HG03045 (cell line): Measurements from ENCODE around the gene BBX.
"Not testable (repeated sequence)": the region's sequence is repeated elsewhere in the genome, so short reads cannot be mapped to it uniquely, and the experiment has no call there.

ENCODE experiments used
- ATAC-seq: cut with Tn5 transposase; IDR thresholded peaks from one replicate; pipeline ENCODE4 v1.9.1; 2021; ENCODE audit warnings: mild to moderate bottlenecking, moderate library complexity; ENCODE audit not compliant: unreplicated experiment

Gene BBX

DNA sequence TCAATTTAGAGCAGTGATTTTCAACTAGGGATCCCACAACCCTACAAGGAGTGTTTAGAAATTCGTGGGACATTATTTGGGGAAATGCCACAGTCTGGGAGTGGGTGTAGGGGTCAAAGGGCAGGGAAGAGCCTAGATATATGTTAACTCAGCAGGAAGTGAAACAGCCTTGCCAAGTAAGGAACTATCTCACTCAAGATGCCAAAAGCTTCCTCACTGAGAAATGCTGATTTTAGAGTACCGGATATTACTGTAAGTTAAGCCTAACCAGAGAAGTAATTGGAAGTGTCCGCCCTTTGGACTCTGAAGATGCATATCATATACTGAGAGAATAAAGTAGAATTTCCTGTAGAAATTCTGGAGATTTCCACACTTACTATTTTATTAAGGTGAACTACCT lies 158.6 kb downstream of the BBX start:
- no peak for ATAC-seq

DNA sequence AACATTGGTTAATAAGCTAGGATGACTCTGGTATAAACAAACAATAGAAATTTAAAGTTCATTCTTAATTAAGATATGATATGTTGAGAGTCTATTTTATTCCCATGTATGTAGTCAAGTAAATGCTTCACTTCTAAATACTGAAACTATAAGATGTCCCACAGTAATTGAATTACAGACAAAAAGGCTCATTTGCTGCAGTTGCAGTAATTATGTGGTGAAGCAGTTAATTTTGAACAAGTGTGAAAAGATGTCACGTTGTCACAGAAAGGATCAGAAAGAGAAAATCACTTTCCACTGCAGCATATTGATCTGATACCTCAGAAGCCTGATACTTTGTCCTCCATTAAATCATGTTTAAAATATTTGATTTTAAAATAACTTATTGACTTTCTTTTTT lies 159.8 kb downstream of the BBX start:
- no peak for ATAC-seq

DNA sequence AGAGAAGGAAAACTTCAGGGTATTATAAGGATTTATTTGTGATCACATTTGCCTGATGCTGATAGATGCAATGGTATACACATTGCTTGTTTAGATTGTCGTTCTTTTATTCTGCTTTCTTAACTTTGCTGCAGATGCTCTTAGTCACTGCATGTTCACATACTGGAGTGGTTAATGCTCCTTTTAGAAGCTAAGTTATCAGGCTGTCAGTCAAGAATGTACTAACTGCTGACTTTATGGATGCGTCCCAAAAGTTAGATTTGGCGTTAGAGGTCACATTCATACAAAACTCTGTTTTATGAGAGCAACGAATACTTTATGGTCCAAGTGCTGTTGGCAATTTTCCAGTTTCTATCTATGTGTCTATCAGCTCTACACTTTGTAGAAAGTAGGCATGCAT lies 160.7 kb downstream of the BBX start:
- no peak for ATAC-seq

DNA sequence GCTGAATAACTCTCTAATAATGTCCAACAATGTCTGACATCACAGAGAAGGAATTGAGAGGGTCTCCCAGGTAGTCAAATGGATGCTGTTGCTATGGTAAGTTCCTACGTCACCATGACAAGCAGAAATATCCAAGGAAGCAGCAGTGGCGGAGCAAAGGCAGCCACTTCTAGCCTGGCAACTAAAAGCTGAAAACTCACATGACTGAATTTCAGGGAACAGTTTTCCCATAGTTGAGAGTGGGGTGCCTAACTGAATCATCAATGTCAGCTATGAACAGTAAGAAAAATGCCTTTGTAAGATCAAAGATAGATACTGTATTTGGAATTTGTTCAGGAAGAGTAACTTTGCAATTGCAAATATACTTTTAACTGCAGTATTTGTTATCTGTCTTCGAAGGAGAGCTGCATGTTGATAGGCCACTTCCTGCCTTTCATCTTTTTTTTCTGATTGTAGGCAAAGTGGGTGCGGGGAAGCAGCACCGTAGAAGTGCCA lies 161.7 kb downstream of the BBX start:
- no peak for ATAC-seq

DNA sequence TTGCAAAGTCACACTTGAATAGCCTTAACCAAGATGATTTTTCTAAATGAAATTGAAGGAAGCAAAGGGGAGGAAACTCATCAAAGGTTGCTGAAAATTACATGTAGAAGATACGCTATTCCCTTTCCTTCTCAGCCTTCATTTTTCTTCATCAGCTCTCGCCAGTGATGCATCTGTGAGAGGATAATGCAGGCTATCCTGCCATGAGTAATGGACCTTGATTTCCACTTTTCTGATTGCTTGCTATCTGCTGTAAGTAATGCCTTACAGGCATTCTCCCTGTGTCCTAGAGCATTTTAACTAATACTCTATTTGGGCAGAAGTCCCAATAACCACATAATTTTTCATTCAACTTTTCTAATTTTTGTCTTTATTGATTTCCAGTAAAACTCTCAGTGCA lies 162.6 kb downstream of the BBX start:
- no peak for ATAC-seq

DNA sequence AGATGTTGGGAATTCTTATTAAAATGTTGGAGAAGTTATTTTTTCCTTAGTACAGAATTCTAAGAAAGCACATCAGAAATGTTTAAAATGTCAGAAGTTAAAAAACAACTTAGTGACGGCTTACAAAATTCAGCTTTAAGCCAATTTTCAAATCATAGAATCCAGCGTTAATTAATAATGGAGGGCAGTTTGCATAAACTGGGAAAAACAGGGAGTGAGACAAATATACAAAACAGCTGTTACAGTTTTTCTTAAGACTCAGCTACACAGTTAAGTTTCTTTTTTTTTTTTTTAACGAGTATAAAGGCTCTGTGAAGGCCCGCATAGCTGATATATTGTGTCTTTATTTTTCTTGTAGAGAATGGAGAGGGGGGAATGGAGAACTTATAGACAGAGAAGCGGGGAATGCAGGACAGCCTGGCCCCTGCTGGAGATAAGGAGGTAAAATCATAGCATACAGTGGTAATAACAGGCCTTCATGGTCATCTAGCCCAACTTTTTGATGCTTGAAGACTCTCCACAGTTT lies 164.4 kb downstream of the BBX start:
- ATAC-seq = no peak

DNA sequence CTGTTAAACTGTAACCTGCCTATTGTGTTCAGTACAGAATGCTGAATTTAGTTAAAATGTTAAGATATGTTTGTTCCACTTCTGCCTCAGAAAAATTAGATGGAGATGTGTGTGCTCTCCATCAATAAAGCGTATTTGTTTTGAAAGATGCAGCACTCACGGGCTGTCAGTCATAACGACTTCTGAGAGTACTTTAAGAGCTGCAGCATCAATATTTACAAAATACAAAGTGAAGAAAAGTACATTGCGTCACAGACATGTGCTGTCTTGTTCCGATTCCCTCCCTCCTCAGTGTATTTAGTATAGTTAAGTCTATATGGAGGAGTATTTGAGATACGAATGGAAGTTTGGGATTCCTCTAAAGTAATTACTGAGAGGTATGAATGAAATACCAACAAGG lies 166.6 kb downstream of the BBX start:
- no peak for ATAC-seq

DNA sequence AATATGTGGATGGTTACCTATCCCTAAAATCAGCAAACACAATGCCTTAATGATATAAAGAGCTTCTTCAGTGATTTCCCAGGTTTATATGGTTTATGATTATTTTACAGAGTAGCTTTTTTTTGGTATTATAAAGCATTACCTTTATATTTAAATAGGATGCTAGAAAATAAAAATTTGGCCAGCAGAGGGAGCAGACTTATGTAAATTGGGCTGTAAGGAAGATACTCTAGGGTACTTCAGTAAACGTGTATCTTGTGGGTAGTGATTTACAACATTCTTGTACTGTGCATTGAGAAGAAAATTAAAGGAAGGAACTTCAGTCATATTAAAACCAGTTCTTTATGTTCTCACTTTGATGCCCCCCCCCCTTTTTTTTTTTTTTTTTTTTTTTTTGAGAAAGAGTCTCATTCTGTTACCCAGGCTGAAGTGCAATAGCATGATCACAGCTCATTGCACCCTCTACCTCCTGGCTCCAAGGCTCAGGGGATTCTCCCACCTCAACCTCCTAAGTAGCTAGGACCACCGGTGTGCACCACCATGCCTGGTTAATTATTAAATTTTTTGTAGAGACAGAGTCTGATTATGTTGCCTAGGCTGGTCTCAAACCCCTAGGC lies 167.9 kb downstream of the BBX start:
- ATAC-seq = no peak

DNA sequence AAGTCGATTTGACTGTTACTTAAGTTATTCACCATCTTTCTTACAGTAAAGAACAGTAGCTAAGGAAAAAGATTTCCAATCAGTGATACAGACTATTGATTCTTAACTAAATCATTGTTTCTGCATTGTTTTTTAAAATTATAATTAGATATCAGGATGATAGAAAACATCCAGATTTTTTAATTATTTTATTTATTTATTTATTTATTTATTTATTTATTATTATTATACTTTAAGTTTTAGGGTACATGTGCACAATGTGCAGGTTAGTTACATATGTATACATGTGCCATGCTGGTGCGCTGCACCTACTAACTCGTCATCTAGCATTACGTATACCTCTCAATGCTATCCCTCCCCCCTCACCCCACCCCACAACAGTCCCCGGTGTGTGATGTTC lies 169.2 kb downstream of the BBX start:
- ATAC-seq = not testable (repeated sequence)

DNA sequence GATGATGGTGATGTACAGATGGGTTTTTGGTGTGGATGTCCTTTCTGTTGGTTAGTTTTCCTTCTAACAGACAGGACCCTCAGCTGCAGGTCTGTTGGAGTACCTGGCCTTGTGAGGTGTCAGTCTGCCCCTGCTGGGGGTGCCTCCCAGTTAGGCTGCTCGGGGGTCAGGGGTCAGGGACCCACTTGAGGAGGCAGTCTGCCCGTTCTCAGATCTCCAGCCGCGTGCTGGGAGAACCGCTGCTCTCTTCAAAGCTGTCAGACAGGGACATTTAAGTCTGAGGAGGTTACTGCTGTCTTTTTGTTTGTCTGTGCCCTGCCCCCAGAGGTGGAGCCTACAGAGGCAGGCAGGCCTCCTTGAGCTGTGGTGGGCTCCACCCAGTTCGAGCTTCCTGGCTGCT lies 174.6 kb downstream of the BBX start:
- not testable (repeated sequence) for ATAC-seq

DNA sequence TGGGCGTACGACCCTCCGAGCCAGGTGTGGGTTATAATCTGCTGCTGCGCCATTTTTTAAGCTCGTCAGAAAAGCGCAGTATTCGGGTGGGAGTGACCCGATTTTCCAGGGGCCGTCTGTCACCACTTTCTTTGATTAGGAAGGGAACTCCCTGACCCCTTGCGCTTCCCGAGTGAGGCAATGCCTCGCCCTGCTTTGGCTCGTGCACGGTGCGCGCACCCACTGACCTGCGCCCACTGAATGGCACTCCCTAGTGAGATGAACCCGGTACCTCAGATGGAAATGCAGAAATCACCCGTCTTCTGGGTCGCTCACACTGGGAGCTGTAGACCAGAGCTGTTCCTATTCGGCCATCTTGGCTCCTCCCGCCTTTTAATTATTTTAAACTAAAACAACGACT lies 175.1 kb downstream of the BBX start:
- ATAC-seq = not testable (repeated sequence)

DNA sequence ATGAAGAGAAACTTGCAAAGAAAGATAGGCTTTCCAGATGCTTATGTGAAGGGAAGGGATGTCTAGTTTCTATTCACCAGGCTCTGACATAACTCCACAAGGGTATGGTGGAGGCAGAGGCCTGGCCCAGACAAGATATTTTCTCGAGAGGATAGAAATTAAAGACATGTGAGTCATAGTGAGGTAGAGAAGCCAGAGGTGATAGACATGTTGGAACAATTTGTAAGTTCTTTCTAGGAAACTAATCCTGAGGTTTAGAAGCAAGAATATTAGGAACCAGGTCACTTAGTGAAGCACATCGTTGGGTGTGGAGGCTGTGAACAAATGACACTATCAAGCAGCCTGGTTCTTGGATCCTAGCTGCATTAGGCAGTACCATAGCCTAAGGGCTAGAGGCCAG lies 176.9 kb downstream of the BBX start:
- ATAC-seq = no peak

DNA sequence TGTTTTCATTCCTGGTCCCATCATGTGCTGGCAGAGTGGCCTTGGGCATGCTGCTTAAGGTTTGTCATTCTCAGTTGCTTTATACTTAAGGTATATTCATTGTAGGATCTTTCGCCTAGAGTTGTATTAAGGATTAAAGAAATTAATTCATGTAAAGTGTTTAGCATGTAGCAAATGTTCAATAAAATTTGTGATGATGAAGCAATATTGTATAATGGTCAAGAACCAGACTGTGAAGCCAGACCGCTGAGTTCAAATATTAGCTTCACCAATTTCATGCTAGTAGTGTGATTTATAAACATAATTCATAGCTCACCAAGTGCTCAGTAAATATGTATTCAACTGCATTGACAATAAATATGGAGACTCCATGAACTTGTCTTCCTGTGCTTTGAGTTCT lies 178.5 kb downstream of the BBX start:
- ATAC-seq = no peak

DNA sequence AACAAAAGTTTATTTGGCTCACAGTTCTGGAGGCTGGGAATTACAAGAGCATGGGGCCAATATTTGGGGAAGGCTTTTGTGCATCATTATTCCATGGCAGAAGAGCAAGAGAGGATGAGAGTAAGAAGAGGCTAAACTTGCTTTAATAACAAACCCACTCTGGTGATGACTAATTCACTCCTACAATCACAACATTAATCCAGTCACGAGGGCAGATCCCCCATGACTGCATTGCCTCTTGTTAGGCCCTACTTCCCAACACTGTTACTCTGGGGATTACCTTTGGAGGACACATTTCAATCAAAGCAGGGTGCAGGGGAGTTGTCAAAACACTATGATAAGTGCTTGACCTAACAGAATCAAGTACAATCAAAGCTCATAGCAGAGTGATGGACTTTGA lies 181.7 kb downstream of the BBX start:
- ATAC-seq = no peak

DNA sequence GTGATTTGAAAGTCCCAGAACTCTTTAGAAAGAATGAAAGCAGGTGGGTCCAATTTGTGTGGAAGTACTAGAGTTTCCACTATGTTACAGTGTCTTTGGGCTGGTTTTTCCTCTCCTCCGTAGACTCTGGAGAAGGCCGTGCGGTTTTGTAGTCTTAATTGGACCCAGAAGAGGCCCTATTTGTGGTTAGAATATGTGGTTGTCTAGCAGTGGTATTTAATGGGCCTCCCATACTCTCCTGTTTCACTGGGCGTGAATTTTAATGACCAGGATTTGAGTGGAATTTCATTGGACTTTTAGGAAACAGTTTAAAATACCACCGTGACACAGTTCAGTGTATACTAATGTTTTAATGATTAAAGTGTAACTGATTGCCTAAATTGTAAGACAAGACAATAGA lies 182.3 kb downstream of the BBX start:
- no peak for ATAC-seq

DNA sequence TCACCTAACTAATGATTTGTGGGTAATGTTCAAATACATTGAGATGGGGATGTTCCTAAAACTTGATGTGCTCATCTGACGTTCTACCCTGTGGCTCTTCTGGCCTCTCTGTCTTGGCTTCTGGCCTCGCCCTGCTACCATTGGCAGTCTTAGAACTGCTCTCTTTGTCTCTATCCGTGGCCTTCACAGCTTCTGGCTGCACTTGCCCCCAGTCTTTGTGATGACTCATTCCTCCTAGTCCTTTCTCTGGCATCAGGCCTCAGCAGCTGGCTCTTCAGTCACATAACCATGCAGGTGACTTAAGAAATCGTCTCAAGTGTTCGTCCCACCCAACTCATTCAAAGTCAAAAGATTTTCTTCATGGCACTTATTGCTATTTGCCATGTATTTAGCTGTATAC lies 188.1 kb downstream of the BBX start:
- ATAC-seq = no peak

DNA sequence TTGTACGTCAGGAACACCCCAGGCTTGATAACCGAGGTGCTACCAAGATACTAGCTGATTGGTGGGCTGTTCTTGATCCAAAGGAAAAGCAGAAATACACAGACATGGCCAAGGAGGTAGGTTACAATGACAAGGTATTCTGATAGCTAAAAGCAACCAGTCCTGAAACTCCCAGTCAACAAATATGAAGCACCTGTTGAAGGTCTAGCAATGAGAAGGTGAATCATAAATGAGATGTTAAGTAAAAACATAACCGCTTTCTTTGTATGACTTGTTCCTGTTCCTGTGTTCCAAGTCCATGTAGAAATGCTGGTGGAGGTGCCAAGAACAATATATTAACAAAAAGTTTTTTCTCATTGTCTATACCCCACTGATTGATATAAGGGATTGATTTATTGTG lies 194.0 kb downstream of the BBX start:
- ATAC-seq = no peak

DNA sequence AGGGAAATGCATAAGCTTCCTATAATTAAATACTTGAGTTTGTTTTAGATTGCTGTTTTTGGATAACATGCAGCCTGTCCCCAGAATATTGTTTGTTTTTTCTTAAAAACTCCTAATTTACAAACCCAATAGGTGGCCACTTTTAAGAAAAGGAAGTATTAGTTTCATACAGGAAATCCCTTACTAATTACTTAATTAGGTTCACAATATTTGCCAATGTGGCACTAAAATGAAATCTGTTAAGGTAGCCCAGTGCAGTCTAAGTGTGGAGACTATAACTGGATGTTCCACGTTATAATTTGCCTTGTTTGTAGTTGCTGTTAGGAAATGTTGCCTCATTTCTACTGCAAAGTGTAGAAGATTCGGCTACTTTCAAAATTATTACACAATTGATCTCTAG lies 195.8 kb downstream of the BBX start:
- ATAC-seq = no peak

DNA sequence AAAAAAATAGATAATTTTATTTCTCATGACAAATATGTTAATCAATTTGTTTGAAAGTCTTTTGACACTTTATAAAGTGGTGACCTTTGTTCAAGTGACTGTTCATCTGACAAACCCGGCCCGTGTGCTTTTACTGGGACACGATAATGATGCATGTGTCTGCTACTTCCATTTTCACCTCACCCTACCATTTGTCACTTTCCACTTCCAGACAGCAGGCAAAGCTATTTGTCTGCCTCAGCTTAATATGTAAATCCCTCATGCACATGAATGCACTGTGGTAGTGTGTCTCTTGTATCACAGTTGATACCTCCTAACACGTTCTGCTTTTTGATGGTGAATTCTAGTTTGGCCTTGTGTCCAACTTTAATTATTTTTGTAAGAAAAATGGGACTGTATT lies 204.3 kb downstream of the BBX start:
- ATAC-seq = no peak

DNA sequence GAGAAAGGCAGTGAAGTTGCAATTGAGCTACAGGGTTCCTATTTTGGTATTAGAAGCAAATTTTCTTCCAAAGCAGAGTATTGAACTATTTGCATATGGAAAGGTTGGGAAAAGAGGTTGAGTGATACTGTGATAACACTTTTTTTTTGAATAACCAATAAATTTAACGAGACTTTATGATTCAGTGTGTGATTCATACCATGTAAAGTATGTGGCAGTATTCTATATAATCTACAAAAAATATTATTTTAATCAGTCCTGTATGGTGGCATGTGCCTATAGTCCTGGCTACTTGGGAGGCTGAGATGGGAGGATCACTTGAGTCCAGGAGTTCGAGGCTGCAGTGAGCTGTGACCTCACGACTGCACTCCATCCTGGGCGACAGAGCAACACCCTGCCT lies 206.9 kb downstream of the BBX start:
- ATAC-seq = no peak

DNA sequence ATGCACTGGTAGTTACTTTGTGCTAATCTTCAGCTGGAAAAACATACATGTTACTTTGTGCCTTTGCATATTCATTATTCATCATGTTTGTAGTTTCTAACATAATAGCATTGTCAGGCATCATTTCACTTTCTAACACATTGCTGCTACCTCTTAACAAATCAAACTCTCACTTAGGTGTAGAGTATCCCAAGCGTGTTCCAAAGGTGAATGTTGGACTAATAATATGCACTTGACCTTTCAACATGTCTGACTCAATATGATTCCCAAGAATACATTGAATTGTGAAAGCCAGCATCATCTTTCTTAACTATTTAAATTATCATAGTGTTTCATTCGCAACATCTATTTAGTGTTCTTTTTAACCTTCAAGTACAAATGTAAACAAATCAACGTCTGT lies 211.6 kb downstream of the BBX start:
- ATAC-seq = no peak

DNA sequence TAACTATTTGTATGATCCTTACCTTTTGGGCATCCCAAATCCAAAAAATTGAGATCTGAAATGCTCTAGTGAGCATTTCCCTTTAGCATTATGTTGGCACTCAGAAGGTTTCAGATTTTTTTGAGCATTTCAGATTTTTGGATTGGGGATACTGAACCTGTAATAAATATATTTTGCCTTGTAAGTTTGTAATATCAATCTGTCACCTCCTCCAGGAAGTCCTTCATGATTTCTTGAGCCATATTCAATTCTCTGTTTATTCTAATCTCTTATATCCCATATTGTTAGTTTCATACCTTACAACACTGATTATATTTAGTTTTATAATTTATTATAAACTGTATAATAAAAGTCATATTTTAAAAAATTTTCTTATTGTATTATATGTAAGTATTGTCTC lies 215.2 kb downstream of the BBX start:
- ATAC-seq = no peak

DNA sequence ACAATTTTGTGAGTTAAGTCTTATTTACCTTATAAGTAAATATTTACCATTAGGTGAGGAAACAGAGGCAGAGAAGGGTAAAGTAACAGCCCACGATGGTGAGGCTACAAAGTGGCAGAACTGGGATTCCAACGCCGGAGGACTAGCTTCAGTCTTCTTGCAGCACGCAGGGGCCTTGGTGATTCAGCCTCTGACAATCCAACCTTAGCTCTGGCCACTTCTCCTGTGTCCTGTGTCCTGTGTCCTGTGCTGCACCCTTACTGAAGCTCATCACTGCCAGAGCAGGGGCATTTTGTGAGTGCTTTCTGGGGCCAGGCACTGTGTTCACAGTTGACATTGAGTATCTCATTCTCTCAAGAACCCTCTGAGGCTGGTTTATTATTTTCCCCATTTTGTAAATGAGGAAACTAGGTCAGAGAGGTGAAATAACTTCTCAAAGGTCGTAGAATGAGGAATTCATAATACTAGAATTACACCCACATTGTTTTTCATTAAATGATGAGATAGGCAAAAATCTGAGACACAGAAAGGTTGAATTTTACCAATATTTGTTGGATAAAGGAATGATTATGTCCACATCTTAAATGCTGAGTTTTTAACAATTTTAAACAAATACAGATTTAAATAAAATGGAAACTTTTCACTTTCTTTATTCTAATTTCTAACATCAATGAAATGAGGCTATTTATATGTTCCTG lies 215.9 kb downstream of the BBX start:
- ATAC-seq = no peak
